Liver (tissue), 3 donors: ENCODE results near the gene HSD17B11.

Source experiments
- EGR1 ChIP-seq, 2 donors: IDR thresholded peaks; 2 replicates each; pipeline ENCODE4 v1.6.1; 2016 to 2018; ENCODE audit warnings: antibody characterized with exemption in 2 of 2, low read depth in 2 of 2
- GABPA ChIP-seq, 2 donors: IDR thresholded peaks in 1 of 2; conservative IDR thresholded peaks in 1 of 2; 2 replicates each; pipeline ENCODE4 v1.6.1; 2016; ENCODE audit warnings: antibody characterized with exemption in 2 of 2, mild to moderate bottlenecking in 1 of 2, moderate library complexity in 1 of 2
- JUND ChIP-seq, 2 donors: IDR thresholded peaks; 2 replicates each; pipeline ENCODE4 v1.6.1; 2016; ENCODE audit warnings: antibody characterized with exemption in 2 of 2
- NR2F2 ChIP-seq: IDR thresholded peaks from 2 replicates; pipeline ENCODE4 v1.6.1; 2016; ENCODE audit warnings: antibody characterized with exemption
- RAD21 ChIP-seq, 2 donors: IDR thresholded peaks; 2 replicates each; pipeline ENCODE4 v1.6.1; 2016; ENCODE audit warnings: antibody characterized with exemption in 2 of 2, mild to moderate bottlenecking in 2 of 2
- RXRA ChIP-seq, 2 donors: IDR thresholded peaks; 2 replicates each; pipeline ENCODE4 v1.6.1; 2017 to 2018; ENCODE audit warnings: antibody characterized with exemption in 2 of 2, mild to moderate bottlenecking in 1 of 2
- SP1 ChIP-seq: IDR thresholded peaks from 2 replicates; pipeline ENCODE4 v1.6.1; 2018; ENCODE audit warnings: antibody characterized with exemption, mild to moderate bottlenecking
- TAF1 ChIP-seq: conservative IDR thresholded peaks from 2 replicates; pipeline ENCODE4 v1.6.1; 2016; ENCODE audit warnings: antibody characterized with exemption, mild to moderate bottlenecking
- YY1 ChIP-seq: IDR thresholded peaks from 2 replicates; pipeline ENCODE4 v1.6.1; 2016; ENCODE audit warnings: antibody characterized with exemption, mild to moderate bottlenecking
- TF ChIP-seq, protein P1 (sequence below): IDR thresholded peaks from 2 replicates; pipeline ENCODE4 v1.6.1; 2016; ENCODE audit warnings: antibody characterized with exemption
- TF ChIP-seq, protein P2 (sequence below): fragments of 150-350 bp; IDR thresholded peaks from 2 replicates; pipeline ENCODE4 v1.5.1; 2017; ENCODE audit warnings: improper control_type of control experiment, low read depth, low read length; ENCODE audit not compliant: missing input control
- TF ChIP-seq, protein P3 (sequence below): IDR thresholded peaks from 2 replicates; pipeline ENCODE4 v1.6.1; 2016; ENCODE audit warnings: antibody characterized with exemption
- TF ChIP-seq, protein P4 (sequence below): IDR thresholded peaks from 2 replicates; pipeline ENCODE4 v1.6.1; 2016; ENCODE audit warnings: antibody characterized with exemption, mild to moderate bottlenecking
- TF ChIP-seq, protein P5 (sequence below): IDR thresholded peaks from 2 replicates; pipeline ENCODE4 v1.6.1; 2016; ENCODE audit warnings: antibody characterized with exemption
- donor health status: healthy.
- donor health status: healthy.

DNA sequence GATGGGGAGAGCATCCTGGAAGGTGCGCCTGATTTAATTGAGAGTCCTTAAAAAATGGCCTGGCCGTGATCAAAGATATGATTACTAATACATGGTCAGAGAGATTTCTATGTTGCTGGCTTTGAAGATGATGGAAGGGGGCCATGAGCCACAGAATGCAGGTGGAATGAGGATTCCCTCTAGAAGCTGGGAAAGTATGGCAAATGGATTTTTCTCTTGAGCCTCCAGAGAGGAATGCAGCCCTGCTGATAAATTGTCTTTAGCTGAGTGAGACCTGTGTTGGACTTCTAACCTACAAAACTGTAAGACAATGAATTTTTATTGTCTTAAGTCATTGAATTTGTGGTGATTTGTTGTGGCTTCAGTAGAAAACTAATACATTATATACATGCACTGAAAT, 39.0 kb upstream of the HSD17B11 start:
- TF ChIP-seq, protein P1, sequence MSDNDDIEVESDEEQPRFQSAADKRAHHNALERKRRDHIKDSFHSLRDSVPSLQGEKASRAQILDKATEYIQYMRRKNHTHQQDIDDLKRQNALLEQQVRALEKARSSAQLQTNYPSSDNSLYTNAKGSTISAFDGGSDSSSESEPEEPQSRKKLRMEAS: no peak
- TF ChIP-seq, protein P2, sequence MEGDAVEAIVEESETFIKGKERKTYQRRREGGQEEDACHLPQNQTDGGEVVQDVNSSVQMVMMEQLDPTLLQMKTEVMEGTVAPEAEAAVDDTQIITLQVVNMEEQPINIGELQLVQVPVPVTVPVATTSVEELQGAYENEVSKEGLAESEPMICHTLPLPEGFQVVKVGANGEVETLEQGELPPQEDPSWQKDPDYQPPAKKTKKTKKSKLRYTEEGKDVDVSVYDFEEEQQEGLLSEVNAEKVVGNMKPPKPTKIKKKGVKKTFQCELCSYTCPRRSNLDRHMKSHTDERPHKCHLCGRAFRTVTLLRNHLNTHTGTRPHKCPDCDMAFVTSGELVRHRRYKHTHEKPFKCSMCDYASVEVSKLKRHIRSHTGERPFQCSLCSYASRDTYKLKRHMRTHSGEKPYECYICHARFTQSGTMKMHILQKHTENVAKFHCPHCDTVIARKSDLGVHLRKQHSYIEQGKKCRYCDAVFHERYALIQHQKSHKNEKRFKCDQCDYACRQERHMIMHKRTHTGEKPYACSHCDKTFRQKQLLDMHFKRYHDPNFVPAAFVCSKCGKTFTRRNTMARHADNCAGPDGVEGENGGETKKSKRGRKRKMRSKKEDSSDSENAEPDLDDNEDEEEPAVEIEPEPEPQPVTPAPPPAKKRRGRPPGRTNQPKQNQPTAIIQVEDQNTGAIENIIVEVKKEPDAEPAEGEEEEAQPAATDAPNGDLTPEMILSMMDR: no peak
- TF ChIP-seq EGR1 (IDR thresholded peaks at IDR 0.05; ENCODE audit: low read depth in 2 of 2) (no peak), GABPA (IDR thresholded peaks at IDR 0.05 in 1 of 2, conservative IDR thresholded peaks at IDR 0.05 in 1 of 2) (no peak), YY1 (no peak), TAF1 (no peak), JUND (IDR thresholded peaks at IDR 0.05) (no peak), SP1 (no peak), RAD21 (IDR thresholded peaks at IDR 0.05) (no peak), RXRA (IDR thresholded peaks at IDR 0.05) (no peak), NR2F2 (no peak)
- TF ChIP-seq, protein P3, sequence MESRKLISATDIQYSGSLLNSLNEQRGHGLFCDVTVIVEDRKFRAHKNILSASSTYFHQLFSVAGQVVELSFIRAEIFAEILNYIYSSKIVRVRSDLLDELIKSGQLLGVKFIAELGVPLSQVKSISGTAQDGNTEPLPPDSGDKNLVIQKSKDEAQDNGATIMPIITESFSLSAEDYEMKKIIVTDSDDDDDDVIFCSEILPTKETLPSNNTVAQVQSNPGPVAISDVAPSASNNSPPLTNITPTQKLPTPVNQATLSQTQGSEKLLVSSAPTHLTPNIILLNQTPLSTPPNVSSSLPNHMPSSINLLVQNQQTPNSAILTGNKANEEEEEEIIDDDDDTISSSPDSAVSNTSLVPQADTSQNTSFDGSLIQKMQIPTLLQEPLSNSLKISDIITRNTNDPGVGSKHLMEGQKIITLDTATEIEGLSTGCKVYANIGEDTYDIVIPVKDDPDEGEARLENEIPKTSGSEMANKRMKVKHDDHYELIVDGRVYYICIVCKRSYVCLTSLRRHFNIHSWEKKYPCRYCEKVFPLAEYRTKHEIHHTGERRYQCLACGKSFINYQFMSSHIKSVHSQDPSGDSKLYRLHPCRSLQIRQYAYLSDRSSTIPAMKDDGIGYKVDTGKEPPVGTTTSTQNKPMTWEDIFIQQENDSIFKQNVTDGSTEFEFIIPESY: no peak
- TF ChIP-seq, protein P4, sequence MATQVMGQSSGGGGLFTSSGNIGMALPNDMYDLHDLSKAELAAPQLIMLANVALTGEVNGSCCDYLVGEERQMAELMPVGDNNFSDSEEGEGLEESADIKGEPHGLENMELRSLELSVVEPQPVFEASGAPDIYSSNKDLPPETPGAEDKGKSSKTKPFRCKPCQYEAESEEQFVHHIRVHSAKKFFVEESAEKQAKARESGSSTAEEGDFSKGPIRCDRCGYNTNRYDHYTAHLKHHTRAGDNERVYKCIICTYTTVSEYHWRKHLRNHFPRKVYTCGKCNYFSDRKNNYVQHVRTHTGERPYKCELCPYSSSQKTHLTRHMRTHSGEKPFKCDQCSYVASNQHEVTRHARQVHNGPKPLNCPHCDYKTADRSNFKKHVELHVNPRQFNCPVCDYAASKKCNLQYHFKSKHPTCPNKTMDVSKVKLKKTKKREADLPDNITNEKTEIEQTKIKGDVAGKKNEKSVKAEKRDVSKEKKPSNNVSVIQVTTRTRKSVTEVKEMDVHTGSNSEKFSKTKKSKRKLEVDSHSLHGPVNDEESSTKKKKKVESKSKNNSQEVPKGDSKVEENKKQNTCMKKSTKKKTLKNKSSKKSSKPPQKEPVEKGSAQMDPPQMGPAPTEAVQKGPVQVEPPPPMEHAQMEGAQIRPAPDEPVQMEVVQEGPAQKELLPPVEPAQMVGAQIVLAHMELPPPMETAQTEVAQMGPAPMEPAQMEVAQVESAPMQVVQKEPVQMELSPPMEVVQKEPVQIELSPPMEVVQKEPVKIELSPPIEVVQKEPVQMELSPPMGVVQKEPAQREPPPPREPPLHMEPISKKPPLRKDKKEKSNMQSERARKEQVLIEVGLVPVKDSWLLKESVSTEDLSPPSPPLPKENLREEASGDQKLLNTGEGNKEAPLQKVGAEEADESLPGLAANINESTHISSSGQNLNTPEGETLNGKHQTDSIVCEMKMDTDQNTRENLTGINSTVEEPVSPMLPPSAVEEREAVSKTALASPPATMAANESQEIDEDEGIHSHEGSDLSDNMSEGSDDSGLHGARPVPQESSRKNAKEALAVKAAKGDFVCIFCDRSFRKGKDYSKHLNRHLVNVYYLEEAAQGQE: no peak
- TF ChIP-seq, protein P5, sequence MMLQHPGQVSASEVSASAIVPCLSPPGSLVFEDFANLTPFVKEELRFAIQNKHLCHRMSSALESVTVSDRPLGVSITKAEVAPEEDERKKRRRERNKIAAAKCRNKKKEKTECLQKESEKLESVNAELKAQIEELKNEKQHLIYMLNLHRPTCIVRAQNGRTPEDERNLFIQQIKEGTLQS: no peak
